ENCODE measurements around the gene PFKL.

The PFKL gene

DNA sequence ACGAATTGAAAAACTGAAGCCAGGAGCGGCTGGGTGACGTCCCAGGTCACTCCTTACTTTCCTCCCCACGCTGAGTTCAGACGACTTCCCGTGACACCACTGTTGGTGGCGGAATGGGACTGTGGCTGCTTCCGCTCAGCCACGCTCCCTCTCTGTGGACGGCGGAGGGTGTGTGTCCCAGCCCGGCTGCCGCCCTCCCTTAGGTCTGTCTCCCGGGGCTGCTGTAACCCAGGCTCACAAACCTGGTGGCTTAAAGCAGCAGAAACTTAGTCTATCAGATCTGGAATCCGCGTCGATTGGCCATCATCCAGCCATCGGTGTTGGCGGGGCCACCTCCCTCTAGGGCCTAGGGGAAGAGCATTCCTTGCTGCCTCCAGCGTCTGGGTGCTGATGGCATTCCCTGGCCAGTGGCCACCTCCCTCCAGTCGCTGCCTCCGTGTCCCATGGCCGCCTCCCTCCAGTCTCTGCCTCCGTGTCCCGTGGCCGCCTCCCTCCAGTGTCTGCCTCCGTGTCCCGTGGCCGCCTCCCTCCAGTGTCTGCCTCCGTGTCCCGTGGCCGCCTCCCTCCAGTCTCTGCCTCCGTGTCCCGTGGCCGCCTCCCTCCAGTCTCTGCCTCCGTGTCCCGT lies 71.0 kb downstream of the PFKL start:
- no peak for DNase-seq (ENCODE audit: low read depth)
- no peak overlapping the region for H3K4me3 ChIP-seq (ENCODE audit: low read depth, low read length)

DNA sequence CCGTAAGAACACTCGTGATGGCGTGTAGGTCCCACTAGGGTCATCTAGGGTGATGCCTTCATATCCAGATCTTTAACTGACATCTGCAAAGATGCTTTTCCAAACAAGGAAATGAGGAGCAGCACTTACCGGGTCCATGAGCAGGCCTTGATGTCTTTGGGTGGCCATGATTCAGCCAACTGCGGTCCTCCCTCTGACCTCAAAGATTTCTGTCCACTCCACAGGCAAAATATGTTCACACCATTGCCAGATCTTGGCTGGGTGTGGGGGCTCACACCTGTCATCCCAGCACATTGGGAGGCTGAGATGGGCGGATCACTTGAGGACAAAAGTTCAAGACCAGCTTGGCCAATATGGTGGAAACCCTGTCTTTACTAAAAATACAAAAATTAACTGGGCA lies 71.7 kb downstream of the PFKL start:
- DNase-seq (ENCODE audit: low read depth), result no peak
- no peak overlapping the region for H3K4me3 ChIP-seq (ENCODE audit: low read depth, low read length)

- DNase-seq (ENCODE audit: low read depth), result no peak
- H3K4me3 ChIP-seq (ENCODE audit: low read depth, low read length), result no peak overlapping the region
Observed at GRCh38 chr21:44372616-44373015, 72.8 kb downstream of the PFKL start.

DNA sequence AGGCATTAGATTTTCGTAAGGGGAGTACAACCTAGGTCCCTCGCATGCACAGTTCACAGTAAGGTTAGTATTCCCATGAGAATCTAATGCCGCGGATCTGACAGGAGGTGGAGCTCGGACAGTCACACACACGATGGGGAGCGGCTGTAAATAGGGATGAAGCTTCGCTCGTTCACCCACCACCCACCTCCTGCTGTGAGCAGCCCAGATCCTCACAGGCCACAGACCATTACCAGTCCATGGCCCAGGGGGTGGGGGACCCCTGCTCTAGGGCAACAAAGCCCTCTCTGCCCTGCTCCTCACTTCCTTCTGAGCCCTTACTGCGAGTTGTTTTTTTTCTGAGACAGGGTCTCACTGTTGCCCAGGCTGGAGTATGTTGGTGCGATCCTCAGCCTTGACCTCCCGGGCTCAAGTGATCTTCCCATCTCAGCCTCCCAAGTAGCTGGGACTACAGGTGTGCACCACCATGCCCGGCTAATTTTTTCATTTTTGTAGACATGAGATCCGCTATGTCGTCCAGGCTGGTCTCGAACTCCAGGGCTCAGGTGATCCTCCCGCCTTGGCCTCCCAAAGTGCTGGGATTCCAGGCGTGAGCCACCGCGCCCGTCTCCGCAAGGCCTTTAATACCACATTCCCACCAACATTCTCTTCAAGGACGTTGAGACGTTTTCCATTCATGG lies 74.9 kb downstream of the PFKL start:
- no peak for DNase-seq (ENCODE audit: low read depth)
- H3K4me3 ChIP-seq (ENCODE audit: low read depth, low read length), result no peak overlapping the region

GRCh38 chr21:44375281-44375651 lies 75.4 kb downstream of the PFKL start:
- no peak overlapping the region for H3K4me3 ChIP-seq (ENCODE audit: low read depth, low read length)
- DNase-seq (ENCODE audit: low read depth), result no peak

- no peak for DNase-seq (ENCODE audit: low read depth)
- H3K4me3 ChIP-seq (ENCODE audit: low read depth, low read length), result no peak overlapping the region
Observed at GRCh38 chr21:44375761-44376241, 75.9 kb downstream of the PFKL start.

GRCh38 chr21:44376606-44377005 lies 76.8 kb downstream of the PFKL start:
- no peak overlapping the region for H3K4me3 ChIP-seq (ENCODE audit: low read depth, low read length)
- no peak for DNase-seq (ENCODE audit: low read depth)
